Stomach smooth muscle (tissue), 2 donors: ENCODE measurements around the gene TGFBR3.

Experiments used
- H3K27ac ChIP-seq: one replicate; pipeline ENCODE4 v1.7.0; 2013; ENCODE audit warnings: mild to moderate bottlenecking, low read length, inconsistent platforms
- H3K27me3 ChIP-seq, 2 donors: one replicate each; pipeline ENCODE4 v1.7.0; 2013; ENCODE audit warnings: low read length in 2 of 2; ENCODE audit not compliant: insufficient read depth in 2 of 2, control insufficient read depth in 1 of 2
- H3K36me3 ChIP-seq, 2 donors: one replicate each; pipeline ENCODE4 v1.7.0; 2013; ENCODE audit warnings: low read length in 2 of 2; ENCODE audit not compliant: control insufficient read depth in 2 of 2, insufficient read depth in 2 of 2
- H3K4me1 ChIP-seq: one replicate; pipeline ENCODE4 v1.7.0; 2013; ENCODE audit warnings: low read length; ENCODE audit not compliant: control insufficient read depth, insufficient read depth
- H3K4me3 ChIP-seq, 2 donors: one replicate each; pipeline ENCODE4 v1.7.0; 2013; ENCODE audit warnings: low read length in 2 of 2
- H3K9ac ChIP-seq, 2 donors: one replicate each; pipeline ENCODE4 v1.7.0; 2013; ENCODE audit warnings: low read length in 2 of 2, mild to moderate bottlenecking in 1 of 2
- H3K9me3 ChIP-seq, 2 donors: one replicate each; pipeline ENCODE4 v1.7.0; 2013; ENCODE audit warnings: low read length in 2 of 2; ENCODE audit not compliant: control insufficient read depth in 2 of 2
- donor health status: healthy.
- donor health status: Pancreatic carcinoma.

TGFBR3 gene

DNA sequence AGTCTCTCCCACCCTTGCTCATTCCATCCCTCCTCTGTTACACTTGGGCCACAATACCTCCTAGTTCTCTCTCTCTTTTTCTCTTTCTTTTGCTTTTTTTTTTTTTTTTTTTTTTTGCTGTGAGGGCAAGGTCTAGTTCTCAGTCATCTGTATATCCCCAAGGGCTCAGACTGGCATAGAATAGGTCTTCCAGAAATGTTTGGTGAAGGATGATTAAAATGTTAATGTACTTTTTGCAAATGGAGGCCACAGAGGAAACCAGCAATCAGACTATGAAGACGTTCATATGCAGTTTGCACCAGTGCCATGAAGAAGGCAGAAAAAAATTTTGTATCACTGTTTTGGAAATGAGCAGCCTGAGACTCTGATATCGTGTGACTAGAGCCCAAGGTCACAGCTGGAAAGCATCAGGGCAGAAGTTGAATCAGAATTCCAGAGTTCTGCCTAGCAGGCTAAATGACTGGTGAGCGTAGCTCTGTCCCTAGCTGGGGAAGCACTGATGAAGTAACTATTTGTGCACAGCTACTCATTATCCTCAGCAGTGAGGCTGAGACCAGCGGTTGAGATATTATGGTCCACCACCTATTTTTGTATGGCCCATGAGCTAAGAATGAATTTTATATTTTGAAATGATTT, 186.5 kb downstream of the TGFBR3 start:
- H3K36me3 ChIP-seq, result peaks cover 12 to 25% of the 10 kb centered on the region in 2 donors
- no peak overlapping the region for H3K4me3 ChIP-seq
- no peaks in the 10 kb centered on the region for H3K27me3 ChIP-seq
- H3K4me1 ChIP-seq, result peaks cover 7% of the 10 kb centered on the region
- no peak overlapping the region for H3K27ac ChIP-seq
- H3K9ac ChIP-seq, result no peak overlapping the region
- no peaks in the 10 kb centered on the region for H3K9me3 ChIP-seq

DNA sequence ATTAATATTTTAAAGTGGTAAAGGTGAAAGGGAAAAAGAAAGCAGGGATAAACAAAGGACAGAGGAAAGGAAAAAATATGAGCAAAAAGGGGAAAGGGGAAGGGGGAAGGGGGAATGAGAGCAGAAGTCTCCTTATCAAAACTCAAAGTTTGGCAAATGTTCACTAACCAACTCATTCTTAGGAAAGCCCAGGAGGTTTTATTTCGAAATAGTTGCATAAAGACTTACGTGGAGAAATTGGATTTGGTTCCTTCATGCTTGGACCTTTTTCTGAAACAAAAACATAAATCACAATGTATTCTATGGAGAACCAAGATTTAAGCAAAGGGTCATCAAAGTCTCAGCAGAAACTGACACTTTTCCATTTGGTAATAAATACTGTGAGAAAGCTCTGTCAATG, 188.1 kb downstream of the TGFBR3 start:
- H3K36me3 ChIP-seq, result peaks cover 18 to 24% of the 10 kb centered on the region in 2 donors
- H3K9me3 ChIP-seq, result no peaks in the 10 kb centered on the region
- H3K4me1 ChIP-seq, result peaks cover 13% of the 10 kb centered on the region
- no peak overlapping the region for H3K27ac ChIP-seq
- no peak overlapping the region for H3K4me3 ChIP-seq
- H3K9ac ChIP-seq, result no peak overlapping the region
- no peaks in the 10 kb centered on the region for H3K27me3 ChIP-seq

DNA sequence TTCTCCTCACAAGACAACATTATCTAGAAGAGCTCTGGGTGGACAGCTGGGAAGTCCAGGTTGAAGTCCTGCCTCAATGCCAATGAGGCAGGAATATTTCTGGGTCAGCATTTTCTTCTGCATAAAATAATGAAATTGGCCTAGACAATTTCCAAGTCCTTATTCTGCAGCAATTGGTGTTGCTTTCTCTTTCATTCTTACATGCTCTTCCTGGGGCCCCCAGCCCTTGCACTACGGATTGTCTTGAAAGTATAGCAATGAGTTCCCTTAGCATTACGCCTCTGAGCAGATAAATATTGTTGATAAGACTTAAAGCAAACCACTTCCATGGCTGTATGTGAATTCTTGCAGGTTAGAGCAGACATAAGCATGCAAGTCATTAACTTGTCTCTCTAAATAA, 188.5 kb downstream of the TGFBR3 start:
- Histone ChIP-seq H3K36me3 (peaks cover 20 to 24% of the 10 kb centered on the region in 2 donors), H3K9ac (no peak overlapping the region), H3K9me3 (no peaks in the 10 kb centered on the region), H3K27ac (no peak overlapping the region), H3K27me3 (no peaks in the 10 kb centered on the region), H3K4me3 (no peak overlapping the region), H3K4me1 (peaks cover 13% of the 10 kb centered on the region)

DNA sequence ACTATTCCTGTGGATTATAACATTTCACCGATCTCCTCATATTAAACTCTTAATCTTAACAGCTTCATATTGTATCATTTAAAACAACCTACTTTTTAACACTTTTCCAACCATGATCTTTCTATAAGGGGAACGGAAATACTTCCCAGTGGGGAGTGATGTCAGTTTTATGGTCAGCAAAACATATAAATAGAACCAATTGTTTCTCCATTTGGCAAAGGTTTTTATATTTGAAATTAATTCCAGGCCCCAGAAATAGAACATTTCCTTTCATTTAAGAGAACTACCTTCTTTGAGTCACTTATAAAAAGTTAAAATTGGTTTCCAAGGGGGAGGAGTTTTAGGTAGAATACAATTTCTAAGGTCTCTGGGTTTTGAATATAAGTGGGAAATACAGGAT, 189.6 kb downstream of the TGFBR3 start:
- no peaks in the 10 kb centered on the region for H3K9me3 ChIP-seq
- no peak overlapping the region for H3K9ac ChIP-seq
- peaks cover 13% of the 10 kb centered on the region for H3K4me1 ChIP-seq
- H3K27me3 ChIP-seq, result no peaks in the 10 kb centered on the region
- no peak overlapping the region for H3K4me3 ChIP-seq
- peaks cover 17% of the 10 kb centered on the region in 2 donors for H3K36me3 ChIP-seq
- H3K27ac ChIP-seq, result no peak overlapping the region

DNA sequence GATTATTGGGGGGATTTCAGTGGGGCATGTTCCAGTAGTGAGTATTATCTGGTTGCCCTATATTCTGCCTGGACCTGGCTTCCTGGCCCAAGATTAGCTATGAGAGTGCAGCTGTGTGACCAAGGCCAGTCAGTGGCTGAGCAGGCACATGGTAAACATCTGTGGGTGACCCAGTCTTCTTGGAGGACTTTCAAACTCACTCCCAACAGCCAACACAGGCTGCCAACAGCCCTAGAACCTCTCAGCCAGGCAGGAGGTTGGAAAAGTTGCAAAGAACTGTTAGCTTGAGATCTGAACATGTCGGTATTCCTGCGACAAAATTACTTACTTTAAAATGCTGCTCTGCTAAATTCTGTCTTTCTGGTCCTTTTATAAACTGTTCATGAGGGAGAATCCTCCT, 192.4 kb downstream of the TGFBR3 start:
- Histone ChIP-seq H3K9me3 (no peaks in the 10 kb centered on the region), H3K27me3 (no peaks in the 10 kb centered on the region), H3K9ac (no peak overlapping the region), H3K36me3 (peaks cover 18 to 20% of the 10 kb centered on the region in 2 donors), H3K27ac (peak overlapping the region; percentile 50), H3K4me1 (peaks cover 14% of the 10 kb centered on the region), H3K4me3 (no peak overlapping the region)

DNA sequence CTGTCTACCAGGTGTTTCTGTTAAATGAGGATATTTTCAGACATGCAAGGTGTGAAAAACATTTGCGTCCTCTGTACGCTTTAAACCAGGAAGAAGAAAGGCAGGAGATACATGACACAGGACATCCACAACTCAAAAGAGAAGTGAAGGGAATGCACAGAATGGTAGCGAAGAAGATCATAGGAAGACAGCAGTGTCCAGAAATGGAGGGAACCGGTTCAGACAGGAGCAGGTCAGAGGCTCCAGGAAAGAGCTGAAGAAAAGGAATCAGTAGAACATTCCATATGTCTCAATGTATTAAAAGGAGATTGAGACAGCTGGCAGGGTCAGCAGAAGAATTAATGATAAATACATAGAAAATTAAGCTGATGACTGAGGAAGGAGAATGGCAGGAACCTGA, 194.4 kb downstream of the TGFBR3 start:
- Histone ChIP-seq H3K4me1 (peaks cover 14% of the 10 kb centered on the region), H3K36me3 (peaks cover 20 to 24% of the 10 kb centered on the region in 2 donors), H3K4me3 (no peak overlapping the region), H3K9ac (no peak overlapping the region), H3K27ac (no peak overlapping the region), H3K9me3 (no peaks in the 10 kb centered on the region), H3K27me3 (no peaks in the 10 kb centered on the region)

DNA sequence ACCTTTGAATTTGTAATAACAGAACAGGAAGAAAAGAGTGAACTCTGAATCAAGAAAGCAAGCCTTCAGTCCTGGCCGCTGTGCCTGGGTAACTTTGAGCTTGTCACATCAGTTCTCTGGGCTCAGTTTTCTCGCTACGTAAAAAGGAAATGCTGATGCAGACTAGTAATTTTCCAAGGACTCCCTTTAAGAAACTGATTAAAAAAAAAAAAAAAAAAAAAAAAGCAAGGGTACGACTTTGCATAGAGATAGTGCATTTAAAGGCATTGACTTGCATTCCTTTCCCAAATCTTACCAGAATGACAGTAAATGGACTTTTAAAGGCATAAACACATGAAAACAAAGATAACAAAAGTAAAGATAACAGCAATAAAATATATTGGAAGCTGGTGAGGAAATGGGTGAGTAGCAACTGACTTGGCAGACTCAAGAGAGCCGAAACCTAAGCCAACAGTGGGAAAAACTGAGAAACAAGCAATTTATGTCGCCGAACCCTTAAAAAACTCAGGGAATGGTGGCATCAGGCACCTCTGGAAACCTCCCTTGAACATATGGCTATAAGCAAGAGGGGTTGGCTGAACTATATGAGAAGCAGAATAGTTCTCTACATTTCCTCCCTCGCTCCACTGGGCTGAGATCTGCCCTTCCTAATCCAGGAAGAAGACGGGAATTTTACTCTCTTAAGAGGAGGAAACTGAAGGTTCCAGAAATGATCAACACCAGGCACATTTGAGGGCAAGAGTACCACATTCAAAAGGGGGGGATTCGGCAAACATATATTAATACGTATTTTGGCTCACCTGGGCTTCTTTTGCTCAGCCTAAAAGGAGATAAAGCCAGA, 196.1 kb downstream of the TGFBR3 start:
- H3K9me3 ChIP-seq, result no peaks in the 10 kb centered on the region
- no peak overlapping the region for H3K4me3 ChIP-seq
- peaks cover 14 to 24% of the 10 kb centered on the region in 2 donors for H3K36me3 ChIP-seq
- peak overlapping the region; percentile 8 for H3K27ac ChIP-seq
- no peaks in the 10 kb centered on the region for H3K27me3 ChIP-seq
- peaks cover 24% of the 10 kb centered on the region for H3K4me1 ChIP-seq
- H3K9ac ChIP-seq, result no peak overlapping the region

DNA sequence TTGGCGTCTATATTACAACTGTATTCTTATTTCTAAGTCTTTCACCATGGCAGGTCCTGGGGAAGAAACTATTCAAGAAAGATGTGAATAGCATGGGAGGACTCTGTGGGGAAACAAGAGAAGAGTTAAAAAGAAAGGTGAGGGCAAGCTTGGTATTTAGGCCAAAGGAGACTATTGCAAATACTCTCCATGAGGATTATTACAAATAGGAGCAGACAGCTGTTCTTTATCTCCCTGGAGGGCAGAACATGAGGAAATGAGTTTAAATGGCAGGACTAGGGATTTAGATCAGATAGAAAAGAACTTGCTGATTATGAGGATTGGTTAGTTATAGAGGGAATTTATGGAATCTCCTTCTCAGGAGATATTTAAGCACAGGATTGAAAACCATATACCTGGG, 198.5 kb downstream of the TGFBR3 start:
- Histone ChIP-seq H3K36me3 (peaks cover 17 to 21% of the 10 kb centered on the region in 2 donors), H3K4me1 (peaks cover 34% of the 10 kb centered on the region), H3K27ac (no peak overlapping the region), H3K27me3 (no peaks in the 10 kb centered on the region), H3K9me3 (no peaks in the 10 kb centered on the region), H3K4me3 (no peak overlapping the region), H3K9ac (no peak overlapping the region)

DNA sequence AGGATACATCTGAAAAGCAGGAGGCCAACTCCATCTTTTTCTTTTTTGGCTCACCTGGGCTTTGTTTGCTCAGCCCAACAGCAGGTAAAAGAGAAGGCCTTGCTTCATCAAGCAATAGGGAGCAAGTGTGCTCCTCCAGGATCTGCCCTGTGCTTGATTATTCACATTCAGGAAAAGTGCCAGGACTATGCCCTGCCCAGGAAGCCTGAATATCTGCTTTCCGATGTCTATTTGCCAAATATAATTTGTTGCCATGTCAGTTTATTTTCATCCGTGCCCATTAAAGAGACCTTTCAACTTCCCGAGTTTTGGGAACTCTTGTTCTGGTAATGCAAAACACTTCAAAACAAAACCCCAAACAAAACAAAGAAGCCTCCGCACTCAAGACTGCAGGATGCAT, 200.0 kb downstream of the TGFBR3 start:
- Histone ChIP-seq H3K27me3 (no peaks in the 10 kb centered on the region), H3K36me3 (peaks cover 17 to 21% of the 10 kb centered on the region in 2 donors), H3K4me3 (no peak overlapping the region), H3K4me1 (peaks cover 34% of the 10 kb centered on the region), H3K9ac (no peak overlapping the region), H3K9me3 (no peaks in the 10 kb centered on the region), H3K27ac (no peak overlapping the region)

DNA sequence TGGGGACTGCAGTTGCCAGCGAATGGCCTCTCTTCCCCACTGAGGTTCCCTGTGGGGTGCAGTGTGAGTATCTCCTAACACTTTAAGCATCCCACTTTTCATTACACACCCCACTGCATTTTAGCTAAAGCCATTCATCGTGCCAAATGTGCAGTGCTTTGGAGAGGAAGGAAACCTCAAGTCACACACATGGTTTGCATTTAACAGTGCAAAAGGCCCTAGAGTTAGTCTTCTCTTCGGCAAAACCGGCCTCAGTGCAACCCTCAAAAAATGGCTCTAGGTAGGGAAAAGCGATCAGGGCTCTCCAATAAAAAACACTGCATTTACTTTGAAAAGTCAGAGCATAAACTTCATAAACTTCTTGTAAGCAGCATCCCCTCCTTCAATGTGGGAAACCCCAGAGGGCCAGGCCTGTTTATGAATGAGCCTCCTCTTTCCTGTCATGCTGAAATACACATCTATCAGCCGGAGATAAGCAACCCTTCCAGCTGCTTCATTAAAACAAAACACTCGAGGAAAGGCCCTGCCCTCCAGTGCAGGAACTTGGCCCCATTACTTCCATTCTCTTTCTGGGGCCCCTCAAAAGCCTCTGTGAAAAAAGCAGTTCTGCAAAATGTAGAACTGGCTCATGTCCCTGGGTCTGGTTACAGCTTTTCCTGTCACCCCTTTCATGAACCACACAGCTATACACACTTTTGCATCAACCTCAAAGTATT, 201.3 kb downstream of the TGFBR3 start:
- H3K36me3 ChIP-seq, result peaks cover 15 to 26% of the 10 kb centered on the region in 2 donors
- no peaks in the 10 kb centered on the region for H3K9me3 ChIP-seq
- H3K4me3 ChIP-seq, result no peak overlapping the region
- H3K27me3 ChIP-seq, result no peaks in the 10 kb centered on the region
- peaks cover 34% of the 10 kb centered on the region for H3K4me1 ChIP-seq
- H3K9ac ChIP-seq, result peak overlapping the region in 1 of 2 donors; percentile 13
- H3K27ac ChIP-seq, result peak overlapping the region; percentile 53
